HG03432 (cell line): ENCODE results near the gene TRAT1.

Experiments
- ATAC-seq: cut with Tn5 transposase; IDR thresholded peaks from one replicate; pipeline ENCODE4 v1.9.1; 2021; ENCODE audit warnings: mild to moderate bottlenecking, moderate library complexity; ENCODE audit not compliant: unreplicated experiment

TRAT1 gene

GRCh38 chr3:108849075-108849474 is 26.5 kb downstream of the TRAT1 start:
- ATAC-seq = no peak

DNA sequence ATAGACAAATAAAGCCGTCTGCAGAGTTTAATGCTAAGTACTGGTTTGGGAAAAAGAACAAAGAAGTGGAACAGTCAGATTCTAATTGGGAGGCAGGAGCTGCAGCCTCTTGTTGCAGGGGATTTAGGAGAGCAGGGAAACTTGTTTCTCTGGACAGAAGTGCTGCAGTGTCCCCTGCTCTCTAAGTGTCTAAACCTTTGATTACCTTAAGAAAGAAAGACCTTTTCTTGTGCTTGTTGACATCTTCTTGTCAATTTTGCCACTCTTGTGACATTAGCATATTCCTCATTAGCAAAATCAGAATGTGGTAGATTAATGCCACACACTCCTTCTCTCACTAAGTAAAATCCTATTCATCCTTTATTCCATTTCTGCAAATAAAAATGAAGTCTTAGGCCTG is 38.8 kb downstream of the TRAT1 start:
- no peak for ATAC-seq

- peak; percentile 86 for ATAC-seq
Observed at GRCh38 chr3:108862865-108863798, 40.5 kb downstream of the TRAT1 start.

DNA sequence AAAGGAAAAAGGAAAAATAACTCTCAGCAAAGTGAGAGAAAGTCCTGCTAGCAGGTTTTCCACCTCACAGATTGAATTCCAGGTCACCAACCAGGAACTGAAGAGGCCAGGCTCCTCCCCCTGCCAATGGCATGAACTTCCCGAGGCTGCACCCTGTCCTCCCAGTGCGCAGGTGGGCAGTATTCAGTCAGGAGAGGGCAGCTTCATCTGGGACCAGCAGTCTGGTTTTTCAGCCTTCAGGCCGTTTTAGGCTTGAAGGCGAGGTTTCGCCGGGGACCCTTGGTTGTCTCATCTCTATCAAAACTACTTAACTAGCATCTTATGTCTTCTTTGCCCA is 41.2 kb downstream of the TRAT1 start:
- no peak for ATAC-seq

DNA sequence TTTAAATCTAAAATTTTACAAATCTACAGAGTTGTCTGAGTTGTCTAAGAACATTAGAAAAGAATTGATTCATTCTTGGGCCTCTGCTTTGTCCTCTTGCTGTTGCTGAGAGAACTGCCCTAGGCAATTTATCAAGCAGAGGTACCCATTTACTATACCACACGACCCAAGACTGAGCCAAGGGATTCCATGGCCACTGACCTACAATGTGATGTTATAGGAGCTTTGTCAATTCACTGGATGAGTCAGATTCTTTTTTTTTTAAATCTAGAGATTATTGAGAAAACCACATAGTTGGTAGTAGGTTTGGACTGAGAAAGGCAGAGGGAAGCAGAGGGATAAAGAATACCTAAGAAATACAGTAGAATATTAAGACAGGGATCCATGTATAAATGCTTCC is 55.3 kb downstream of the TRAT1 start:
- no peak for ATAC-seq

- no peak for ATAC-seq
Observed at GRCh38 chr3:108879915-108880314, 57.3 kb downstream of the TRAT1 start.

- no peak for ATAC-seq
Observed at GRCh38 chr3:108882762-108883161, 60.2 kb downstream of the TRAT1 start.

- ATAC-seq = no peak
Observed at GRCh38 chr3:108883373-108883772, 60.8 kb downstream of the TRAT1 start.

GRCh38 chr3:108887121-108887520 is 64.5 kb downstream of the TRAT1 start:
- no peak for ATAC-seq

- ATAC-seq = no peak
Observed at GRCh38 chr3:108887777-108888176, 65.2 kb downstream of the TRAT1 start.

DNA sequence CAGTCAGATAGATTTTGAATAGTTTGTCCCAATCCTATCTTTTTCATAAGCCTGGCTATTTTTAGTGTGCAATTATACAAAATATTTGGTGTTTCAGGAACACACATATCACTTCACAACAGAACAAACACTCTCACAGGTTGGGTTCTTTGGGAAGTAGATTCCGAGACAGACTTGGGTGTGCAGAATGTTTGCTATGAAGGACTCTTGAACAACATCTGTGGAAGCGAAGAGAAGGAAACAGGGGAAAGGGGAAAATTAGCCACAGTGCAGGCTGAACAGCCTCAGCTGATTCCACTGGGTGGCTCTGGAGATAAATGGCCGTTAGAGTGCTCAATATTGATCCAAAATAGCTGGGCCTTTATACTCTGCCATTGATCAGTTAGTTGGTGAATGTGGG is 69.2 kb downstream of the TRAT1 start:
- ATAC-seq = no peak

DNA sequence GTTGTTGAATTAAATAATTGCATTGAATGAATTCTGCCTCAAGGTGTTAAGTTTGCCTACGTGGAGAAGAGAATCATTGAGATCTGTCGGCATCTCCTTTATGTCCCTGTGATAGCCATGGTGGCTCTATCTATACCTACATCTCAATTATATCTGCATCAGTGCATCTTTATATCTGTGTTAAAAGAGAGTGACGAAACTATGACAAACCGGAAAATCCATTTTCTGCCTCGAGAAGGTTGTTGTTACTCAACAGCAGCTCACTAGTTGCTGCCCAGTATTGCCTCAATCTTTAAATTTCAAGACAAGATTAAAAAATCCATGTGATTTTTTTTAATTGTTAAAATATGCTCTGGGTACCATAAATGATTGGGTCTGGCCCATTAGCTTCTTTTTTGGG is 72.4 kb downstream of the TRAT1 start:
- ATAC-seq = no peak

- peak; percentile 70 for ATAC-seq
Observed at GRCh38 chr3:108897883-108898282, 75.3 kb downstream of the TRAT1 start.

DNA sequence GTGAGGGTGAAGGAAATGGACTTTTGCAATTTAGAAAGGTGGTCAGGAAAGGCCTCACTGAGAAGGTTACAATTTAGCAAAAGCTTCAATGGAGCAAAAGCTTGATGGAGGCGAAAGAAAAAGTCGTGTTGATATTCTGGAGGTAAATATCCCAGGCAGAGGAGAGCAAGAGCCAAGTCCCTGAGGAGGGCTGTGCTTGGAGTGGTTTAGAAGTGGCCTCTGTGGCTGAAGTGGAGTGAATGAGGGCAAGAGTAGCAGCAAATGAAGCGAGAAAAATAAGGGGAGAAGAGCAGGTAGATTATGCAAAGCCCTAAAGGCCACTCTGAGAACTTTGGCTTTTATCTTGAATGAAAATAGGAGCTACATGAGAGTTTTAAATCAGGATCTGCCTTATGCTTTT is 76.9 kb downstream of the TRAT1 start:
- no peak for ATAC-seq
